ENCODE data around the gene CPT1B. TPM values are rescaled to one million over a fixed set of nuclear protein-coding genes. Genes with fewer than 3 reads are reported as not detected.
"Not testable (repeated sequence)": the region's sequence is repeated elsewhere in the genome, so short reads cannot be mapped to it uniquely, and the experiment has no call there.

Gene CPT1B
- total RNA-seq, 1 donor = 3.9 TPM

DNA sequence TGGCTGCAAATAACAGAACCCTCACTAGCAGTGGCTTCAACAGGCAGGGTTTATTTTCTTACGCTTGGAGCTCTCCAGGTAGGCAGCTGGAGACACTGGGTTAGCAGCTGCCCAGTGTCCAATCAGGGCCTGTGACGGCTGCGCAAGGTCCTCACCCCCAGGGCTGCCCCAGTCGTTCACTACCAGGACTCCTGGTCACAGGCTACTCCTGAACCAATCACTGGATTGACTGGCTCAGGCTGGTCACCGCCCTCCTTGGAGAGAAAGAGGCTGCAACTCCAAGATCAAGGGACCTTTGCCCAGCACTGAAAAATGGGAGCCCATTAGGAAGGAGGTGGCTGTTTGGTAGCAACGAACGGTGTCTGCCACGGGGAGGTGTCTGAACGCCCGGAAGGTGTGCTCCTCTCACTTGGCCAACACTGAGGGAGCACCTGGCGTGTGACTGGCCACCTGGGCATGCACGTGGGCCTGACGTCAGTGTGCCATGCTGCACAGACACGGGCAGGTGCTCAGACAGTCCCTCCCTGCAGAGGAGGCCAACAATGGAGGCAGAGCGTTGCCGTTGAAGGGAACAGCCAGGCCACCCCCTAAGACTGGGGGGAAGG is 44.6 kb upstream of the CPT1B start:
- H3K4me3 ChIP-seq (ENCODE audit: low read depth, low read length) = no peak overlapping the region
- TF ChIP-seq, protein P1, sequence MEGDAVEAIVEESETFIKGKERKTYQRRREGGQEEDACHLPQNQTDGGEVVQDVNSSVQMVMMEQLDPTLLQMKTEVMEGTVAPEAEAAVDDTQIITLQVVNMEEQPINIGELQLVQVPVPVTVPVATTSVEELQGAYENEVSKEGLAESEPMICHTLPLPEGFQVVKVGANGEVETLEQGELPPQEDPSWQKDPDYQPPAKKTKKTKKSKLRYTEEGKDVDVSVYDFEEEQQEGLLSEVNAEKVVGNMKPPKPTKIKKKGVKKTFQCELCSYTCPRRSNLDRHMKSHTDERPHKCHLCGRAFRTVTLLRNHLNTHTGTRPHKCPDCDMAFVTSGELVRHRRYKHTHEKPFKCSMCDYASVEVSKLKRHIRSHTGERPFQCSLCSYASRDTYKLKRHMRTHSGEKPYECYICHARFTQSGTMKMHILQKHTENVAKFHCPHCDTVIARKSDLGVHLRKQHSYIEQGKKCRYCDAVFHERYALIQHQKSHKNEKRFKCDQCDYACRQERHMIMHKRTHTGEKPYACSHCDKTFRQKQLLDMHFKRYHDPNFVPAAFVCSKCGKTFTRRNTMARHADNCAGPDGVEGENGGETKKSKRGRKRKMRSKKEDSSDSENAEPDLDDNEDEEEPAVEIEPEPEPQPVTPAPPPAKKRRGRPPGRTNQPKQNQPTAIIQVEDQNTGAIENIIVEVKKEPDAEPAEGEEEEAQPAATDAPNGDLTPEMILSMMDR (IDR thresholded peaks at IDR 0.05; ENCODE audit: insufficient read depth, low read depth, low read length) = no peak
- DNase-seq (ENCODE audit: low read depth) = no peak

DNA sequence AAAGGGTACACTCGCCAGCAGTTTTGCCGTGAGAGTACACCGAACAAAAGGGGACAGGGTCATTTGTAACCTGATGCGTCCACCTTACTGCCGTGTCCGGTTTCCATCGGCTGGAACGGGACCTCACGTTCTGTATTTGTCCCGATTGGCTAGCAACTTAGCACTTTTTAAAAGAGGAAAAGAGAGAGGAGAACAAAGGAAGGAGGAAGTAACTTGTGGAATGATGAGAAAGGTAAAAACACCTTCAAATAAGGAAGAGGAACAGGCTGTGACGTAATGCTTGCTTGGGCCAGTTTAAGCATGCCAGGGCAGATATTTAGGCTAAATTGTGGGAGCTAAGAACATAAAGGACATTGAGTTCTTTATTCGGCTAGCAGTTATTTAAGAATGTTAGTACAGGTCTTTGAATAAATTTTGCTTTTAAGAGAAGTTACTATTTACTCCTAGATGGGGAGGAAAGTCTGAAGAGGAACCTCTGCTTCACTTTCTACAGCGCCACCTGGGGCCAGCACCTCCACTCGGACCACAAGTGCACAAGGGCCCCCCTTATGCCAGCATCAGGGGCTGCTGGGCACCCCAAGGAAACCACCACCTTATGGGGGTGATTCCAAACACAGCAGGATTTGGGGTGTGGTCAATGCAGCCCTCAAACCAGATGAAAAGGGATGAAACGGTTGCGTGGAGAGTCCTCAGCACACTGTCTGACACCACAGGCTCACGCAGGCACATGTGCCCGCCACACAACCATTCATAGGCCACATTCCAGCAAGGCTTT is 43.9 kb upstream of the CPT1B start:
- no peak for DNase-seq (ENCODE audit: low read depth)
- no peak overlapping the region for H3K4me3 ChIP-seq (ENCODE audit: low read depth, low read length)
- TF ChIP-seq, protein P1 (IDR thresholded peaks at IDR 0.05; ENCODE audit: insufficient read depth, low read depth, low read length) = no peak

DNA sequence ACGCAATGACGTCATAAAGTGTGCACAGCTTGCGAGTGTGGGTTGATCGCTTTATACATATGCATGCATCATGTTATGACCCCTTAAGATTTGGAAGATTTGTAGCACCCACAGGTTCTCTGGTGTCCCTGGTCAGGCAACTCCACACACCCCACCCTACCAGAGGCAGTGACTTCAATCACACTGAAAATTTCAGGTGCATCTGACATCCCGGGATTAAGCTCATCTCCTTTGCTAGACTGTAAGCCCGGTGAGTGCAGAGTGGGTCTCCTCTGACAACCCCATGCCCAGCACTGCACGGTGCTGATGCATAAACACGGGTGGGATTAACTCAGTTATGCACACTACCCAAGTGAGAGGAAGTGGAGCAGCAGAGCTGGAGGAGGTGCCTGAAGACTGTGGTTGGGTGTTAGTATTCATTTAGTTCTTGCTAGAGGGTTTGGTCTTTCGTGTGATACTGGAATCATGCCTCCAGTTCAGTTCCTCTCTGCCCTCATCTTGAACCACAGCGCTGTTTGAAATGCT is 43.2 kb upstream of the CPT1B start:
- no peak for DNase-seq (ENCODE audit: low read depth)
- no peak overlapping the region for H3K4me3 ChIP-seq (ENCODE audit: low read depth, low read length)
- TF ChIP-seq, protein P1 (IDR thresholded peaks at IDR 0.05; ENCODE audit: insufficient read depth, low read depth, low read length) = no peak

DNA sequence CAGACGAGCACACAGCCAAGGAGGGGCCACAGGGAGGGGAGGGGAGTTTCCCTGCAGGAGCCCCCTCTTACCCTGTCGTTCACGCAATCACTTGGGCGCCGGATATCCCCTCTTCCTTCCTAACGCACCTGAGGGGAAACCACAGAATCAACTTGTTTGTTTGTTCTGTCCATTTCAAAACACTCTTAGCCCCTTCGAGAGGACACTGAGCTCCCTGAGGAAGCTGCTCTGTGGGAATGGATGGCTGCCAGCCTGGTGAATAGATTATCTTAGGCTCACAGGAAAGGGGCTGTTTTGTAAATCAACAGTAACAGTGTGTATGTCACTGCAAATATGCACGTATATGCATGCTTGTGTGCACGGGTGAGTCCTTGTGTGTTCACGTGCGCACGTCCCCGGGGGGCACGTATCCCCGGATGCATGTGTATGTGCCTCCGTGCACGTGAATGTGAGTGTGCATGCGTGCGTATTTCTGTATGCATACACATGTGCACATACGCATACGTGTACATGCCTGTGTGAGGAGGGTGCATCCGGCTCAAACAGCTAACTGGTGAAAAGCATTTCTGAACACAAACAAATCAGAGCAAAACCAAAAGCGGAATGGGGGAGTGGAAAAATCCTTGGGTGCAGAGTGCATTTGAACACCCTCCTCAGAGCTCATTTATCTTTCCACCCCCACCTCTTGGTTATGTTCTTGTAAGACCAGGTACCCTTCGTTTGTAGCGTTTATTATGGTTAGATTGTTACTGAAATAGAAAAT is 42.5 kb upstream of the CPT1B start:
- peak overlapping the region; percentile 42 for H3K4me3 ChIP-seq (ENCODE audit: low read depth, low read length)
- no peak for DNase-seq (ENCODE audit: low read depth)
- TF ChIP-seq, protein P1 (IDR thresholded peaks at IDR 0.05; ENCODE audit: insufficient read depth, low read depth, low read length) = peak; percentile 74

DNA sequence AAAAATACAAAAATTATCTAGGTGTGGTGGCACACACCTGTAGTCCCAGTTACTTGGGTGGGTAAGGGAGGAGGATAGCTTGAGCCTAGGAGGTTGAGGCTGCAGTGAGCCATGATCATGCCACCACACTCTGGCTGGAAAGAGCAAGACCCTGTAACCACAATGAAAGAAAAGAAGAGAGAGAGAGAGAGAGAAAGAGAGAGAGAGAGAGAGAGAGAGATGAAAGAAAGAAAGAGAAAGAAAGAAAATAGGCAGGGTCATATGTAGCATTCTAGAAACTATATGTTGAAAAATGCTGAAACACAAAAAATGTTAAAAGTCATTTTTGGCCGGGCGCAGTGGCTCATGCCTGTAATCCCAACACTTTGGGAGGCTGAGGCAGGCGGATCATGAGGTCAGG is 36.1 kb upstream of the CPT1B start:
- DNase-seq (ENCODE audit: low read depth); H3K4me3 ChIP-seq (ENCODE audit: low read depth, low read length): not testable (repeated sequence)

DNA sequence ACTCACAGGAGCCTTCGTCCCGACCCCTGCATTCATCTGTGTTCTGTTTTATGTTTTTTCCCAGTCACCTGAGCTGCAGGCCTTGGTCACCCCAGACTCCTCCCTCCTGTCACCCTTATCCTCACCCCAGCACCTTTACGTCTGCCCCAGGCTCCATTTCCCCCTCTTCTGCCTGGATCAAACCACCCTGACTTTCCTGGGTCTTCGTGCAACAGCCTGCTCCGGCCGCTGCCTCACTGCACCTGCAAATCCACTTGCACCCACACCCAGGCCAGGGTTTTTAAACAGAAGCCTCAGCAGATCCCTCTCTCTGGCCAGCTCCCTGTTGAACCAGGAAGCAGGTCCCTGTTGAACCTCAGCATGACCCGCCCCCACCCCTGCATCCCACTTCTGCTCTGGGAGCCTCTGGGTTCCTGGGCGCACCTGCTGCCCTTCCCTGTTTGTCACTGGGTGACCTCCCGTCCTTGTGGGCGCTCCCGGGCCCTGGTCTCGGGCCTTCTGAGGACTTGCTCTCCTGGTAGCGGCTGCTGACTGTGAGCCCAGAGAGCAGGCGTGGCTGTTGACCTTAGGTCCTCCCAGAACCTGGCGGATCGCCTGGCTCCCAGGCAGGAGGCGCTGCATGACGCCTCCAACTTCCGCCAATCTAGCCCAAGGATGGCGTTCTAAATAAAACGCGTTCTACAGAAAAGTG is 35.2 kb upstream of the CPT1B start:
- TF ChIP-seq, protein P1 (IDR thresholded peaks at IDR 0.05; ENCODE audit: insufficient read depth, low read depth, low read length) = no peak
- no peak overlapping the region for H3K4me3 ChIP-seq (ENCODE audit: low read depth, low read length)
- DNase-seq (ENCODE audit: low read depth) = no peak

Measured in fibroblast of villous mesenchyme (primary cell).